H1 (cell line): ENCODE results near the gene RYR3. TPM values are rescaled to one million over a fixed set of nuclear protein-coding genes. Genes with fewer than 3 reads are reported as not detected.

Experiments
- CTCF ChIA-PET: fragments of 300-600 bp; sonication (Branson Sonifier 250); formaldehyde crosslinking; loops from one replicate; lab custom pipeline; 2021; ENCODE audit not compliant: partially characterized antibody; lab: Charles Lee
- POLR2A ChIA-PET: fragments of 300-600 bp; sonication (Branson Sonifier 250); formaldehyde crosslinking; loops from one replicate; lab custom pipeline; 2021; ENCODE audit warnings: inconsistent platforms; ENCODE audit not compliant: partially characterized antibody; lab: Charles Lee
- DNase-seq, 2 experiments: peaks; one replicate each; pipeline versions ENCODE4 v3.0.0 to v3.0.0-alpha.2; 2010 to 2022; ENCODE audit warnings: low spot score in 2 of 2, low read depth in 1 of 2, mixed read lengths in 1 of 2
- FAIRE-seq: peaks from 2 replicates; lab custom pipeline; 2011; peaks lifted over from hg19 to GRCh38; lab: Jason Lieb, UNC
- H2AFZ ChIP-seq: 2 replicates; pipeline ENCODE4 v1.8.1; 2012; ENCODE audit warnings: low read length, inconsistent platforms
- H2AK5ac ChIP-seq: 2 replicates; pipeline ENCODE4 v1.6.1; 2013; ENCODE audit warnings: low read depth, low read length
- H2BK120ac ChIP-seq: replicated peaks from 2 replicates; pipeline ENCODE3; 2013; ENCODE audit warnings: low read depth, low read length, inconsistent platforms
- H2BK12ac ChIP-seq: 2 replicates; pipeline ENCODE4 v1.6.1; 2013; ENCODE audit warnings: low read depth, low read length
- H2BK15ac ChIP-seq: 2 replicates; pipeline ENCODE4 v1.6.1; 2013; ENCODE audit warnings: low read length
- H2BK20ac ChIP-seq: 2 replicates; pipeline ENCODE4 v1.6.1; 2013; ENCODE audit warnings: low read length
- H2BK5ac ChIP-seq: 2 replicates; pipeline ENCODE4 v1.6.1; 2013; ENCODE audit warnings: low read depth, low read length
- H3K14ac ChIP-seq: 2 replicates; pipeline ENCODE4 v1.6.1; 2013; ENCODE audit warnings: inconsistent platforms; ENCODE audit not compliant: insufficient read length
- H3K18ac ChIP-seq: 2 replicates; pipeline ENCODE4 v1.6.1; 2013; ENCODE audit warnings: low read length; ENCODE audit errors: extremely low read depth
- H3K23ac ChIP-seq: 2 replicates; pipeline ENCODE4 v1.6.1; 2013; ENCODE audit warnings: inconsistent platforms; ENCODE audit not compliant: insufficient read length
- H3K23me2 ChIP-seq: 2 replicates; pipeline ENCODE4 v1.6.1; 2013; ENCODE audit warnings: low read depth, low read length
- H3K27ac ChIP-seq: 2 replicates; pipeline ENCODE4 v1.6.1; 2011; ENCODE audit warnings: low read depth, low read length, inconsistent platforms
- H3K27me3 ChIP-seq, 4 experiments: replicated peaks in 1 of 4; 1 replicate in 1 of 4; 2 replicates in 3 of 4; pipeline versions ENCODE4 v1.6.1 to v1.8.1; 2011 to 2013; ENCODE audit warnings: low read length in 3 of 4, mild to moderate bottlenecking in 3 of 4, inconsistent platforms in 2 of 4, mixed read lengths in 2 of 4, moderate library complexity in 1 of 4; ENCODE audit not compliant: control insufficient read depth in 3 of 4, insufficient read depth in 3 of 4; ENCODE audit errors: extremely low read depth in 1 of 4
- H3K36me3 ChIP-seq, 4 experiments: 2 replicates each; pipeline versions ENCODE4 v1.6.1 to v1.8.1; 2011 to 2013; ENCODE audit warnings: mild to moderate bottlenecking in 4 of 4, low read length in 3 of 4, moderate library complexity in 2 of 4, control low read depth in 1 of 4, inconsistent platforms in 1 of 4; ENCODE audit not compliant: insufficient read depth in 4 of 4, control insufficient read depth in 2 of 4
- H3K4ac ChIP-seq: replicated peaks from 2 replicates; pipeline ENCODE3; 2013; ENCODE audit warnings: low read length, low read depth, mixed read lengths, inconsistent platforms; ENCODE audit not compliant: insufficient read length
- H3K4me1 ChIP-seq, 4 experiments: replicated peaks in 1 of 4; 1 replicate in 1 of 4; 2 replicates in 3 of 4; pipeline versions ENCODE4 v1.6.1 to v1.8.1; 2011 to 2013; ENCODE audit warnings: low read length in 3 of 4, inconsistent platforms in 2 of 4, mixed read lengths in 1 of 4; ENCODE audit not compliant: insufficient read depth in 4 of 4, control insufficient read depth in 3 of 4
- H3K4me2 ChIP-seq, 2 experiments: 2 replicates each; pipeline versions ENCODE4 v1.6.1 to v1.8.1; 2011 to 2013; ENCODE audit warnings: low read depth in 2 of 2, low read length in 2 of 2, control low read depth in 1 of 2, inconsistent platforms in 1 of 2, mild to moderate bottlenecking in 1 of 2; ENCODE audit not compliant: insufficient read depth in 1 of 2
- H3K4me3 ChIP-seq, 4 experiments: fragments of 200-600, 300-600 bp in 1 of 4; sonication (generic), shearing (Covaris generic), sonication (Bioruptor Twin) in 1 of 4; 2 replicates each; pipeline versions ENCODE4 v1.5.1 to v1.8.1; 2011 to 2016; ENCODE audit warnings: low read length in 4 of 4, low read depth in 3 of 4, control low read depth in 2 of 4, inconsistent platforms in 2 of 4, mild to moderate bottlenecking in 2 of 4, mixed read lengths in 1 of 4, moderate library complexity in 1 of 4; ENCODE audit not compliant: insufficient read depth in 2 of 4; ENCODE audit errors: extremely low read depth in 1 of 4
- H3K56ac ChIP-seq: replicated peaks from 2 replicates; pipeline ENCODE3; 2013; ENCODE audit warnings: low read depth, mild to moderate bottlenecking, mixed read lengths, low read length, inconsistent platforms; ENCODE audit not compliant: insufficient read length
- H3K79me1 ChIP-seq: 2 replicates; pipeline ENCODE4 v1.6.1; 2013; ENCODE audit warnings: low read depth, low read length, control low read depth
- H3K79me2 ChIP-seq, 2 experiments: 2 replicates each; pipeline versions ENCODE4 v1.6.1 to v1.8.1; 2012 to 2013; ENCODE audit warnings: low read length in 2 of 2, mild to moderate bottlenecking in 2 of 2, inconsistent platforms in 1 of 2; ENCODE audit not compliant: insufficient read depth in 2 of 2, control insufficient read depth in 1 of 2
- H3K9ac ChIP-seq, 4 experiments: replicated peaks in 1 of 4; 1 replicate in 1 of 4; 2 replicates in 3 of 4; pipeline versions ENCODE4 v1.6.1 to v1.8.1; 2011 to 2013; ENCODE audit warnings: low read depth in 3 of 4, low read length in 3 of 4, control low read depth in 2 of 4, mild to moderate bottlenecking in 2 of 4, moderate library complexity in 2 of 4, inconsistent platforms in 1 of 4; ENCODE audit errors: extremely low read depth in 1 of 4
- H3K9me3 ChIP-seq, 2 experiments: 2 replicates each; pipeline versions ENCODE4 v1.6.1 to v1.8.1; 2012 to 2013; ENCODE audit warnings: mild to moderate bottlenecking in 2 of 2, moderate library complexity in 2 of 2, control low read depth in 1 of 2, inconsistent platforms in 1 of 2, low read depth in 1 of 2, low read length in 1 of 2, mixed read lengths in 1 of 2; ENCODE audit not compliant: insufficient read depth in 2 of 2
- H4K20me1 ChIP-seq, 2 experiments: replicated peaks in 1 of 2; 2 replicates each; pipeline versions ENCODE3 to v1.8.1; 2011 to 2013; ENCODE audit warnings: inconsistent platforms in 2 of 2, low read length in 2 of 2, mild to moderate bottlenecking in 1 of 2; ENCODE audit not compliant: insufficient read depth in 2 of 2, control insufficient read depth in 1 of 2
- H4K5ac ChIP-seq: 2 replicates; pipeline ENCODE4 v1.6.1; 2013; ENCODE audit warnings: low read length, low read depth, mixed read lengths, inconsistent platforms; ENCODE audit not compliant: insufficient read length
- H4K8ac ChIP-seq: 2 replicates; pipeline ENCODE4 v1.8.0; 2013; ENCODE audit warnings: mild to moderate bottlenecking, moderate library complexity, low read length, inconsistent platforms; ENCODE audit not compliant: insufficient read depth; ENCODE audit errors: extremely low read depth
- H4K91ac ChIP-seq: replicated peaks from 2 replicates; pipeline ENCODE3; 2013; ENCODE audit warnings: low read length, mixed read lengths, inconsistent platforms; ENCODE audit not compliant: insufficient read length
- NRF1 ChIP-seq: IDR thresholded peaks from 2 replicates; pipeline ENCODE4 v1.6.1; 2011; ENCODE audit warnings: mild to moderate bottlenecking, low read depth, low read length, improper control_type of control experiment
- WGBS, 2 experiments: shearing (Covaris generic) in 1 of 2; methylation state at CpG; one replicate each; pipeline versions ENCODE4 v1.1.6 to v1.1.7; 2013 to 2015; ENCODE audit warnings: low lambda C conversion rate in 2 of 2, mixed read lengths in 2 of 2, inconsistent platforms in 1 of 2, low coverage in 1 of 2, missing lambda C conversion rate in 1 of 2; ENCODE audit not compliant: insufficient replicate concordance in 2 of 2, insufficient coverage in 1 of 2, insufficient read length in 1 of 2; ENCODE audit errors: extremely low coverage in 1 of 2, missing lambda C conversion rate in 1 of 2; 5-methylcytosine and 5-hydroxymethylcytosine counted together
- polyA plus RNA-seq, 7 experiments: library from polyadenylated mRNA; depleted of rRNA in 3 of 7; stranded (reverse) in 5 of 7; unstranded in 2 of 7; fragments of >200 nt in 5 of 7; fragments of 200-250 nt in 2 of 7; gene quantifications; 1 replicate in 5 of 7; 2 replicates in 1 of 7; 4 replicates in 1 of 7; pipeline versions ENCODE4 v1.2.1 to v1.2.3, GENCODE V29; 2011 to 2013; ENCODE audit warnings: missing spikeins in 2 of 7, mixed read lengths in 2 of 7
- total RNA-seq: library from RNA; stranded (reverse); fragmentation: NEBNext Ultra II Directional; extraction: Animal tissue kit (Norgen Biotek cat#: 25700); gene quantifications from 2 replicates; pipeline ENCODE4 v1.2.1, GENCODE V29; 2021

The RYR3 gene
- total and polyA plus RNA-seq, 2 of the 8 experiments (the other 6 are each of a cell fraction or from before 2014, with no cell fraction given) = 0.33 to 3.4 TPM

- Histone ChIP-seq H2BK20ac (no peak overlapping the region), H3K23me2 (no peaks in the 10 kb centered on the region), H3K23ac (no peak overlapping the region), H2BK120ac (no peak overlapping the region), H2BK12ac (no peak overlapping the region), H3K9me3 (peaks cover 4 to 10% of the 10 kb centered on the region in 2 experiments; a peak in 3 of 4 replicates), H3K18ac (no peak overlapping the region), H3K56ac (no peak overlapping the region), H4K20me1 (no peaks in the 10 kb centered on the region), H3K79me2 (no peaks in the 10 kb centered on the region), H3K9ac (no peak overlapping the region), H4K8ac (no peak overlapping the region), H4K91ac (no peak overlapping the region), H2AFZ (no peak overlapping the region), H4K5ac (no peak overlapping the region), H2AK5ac (no peak overlapping the region; the same call in 1 of the 2 replicates), H3K36me3 (no peaks in the 10 kb centered on the region), H2BK5ac (no peak overlapping the region), H3K14ac (no peak overlapping the region), H3K27me3 (peaks cover 0 to 7% (median 2%) of the 10 kb centered on the region in 4 experiments; a peak in 3 of 7 replicates), H3K79me1 (no peaks in the 10 kb centered on the region), H3K4me3 (no peak overlapping the region), H3K4me1 (peaks cover 0 to 3% (median 0%) of the 10 kb centered on the region in 4 experiments; a peak in 1 of 7 replicates), H3K4ac (no peak overlapping the region), H3K27ac (no peak overlapping the region), H3K4me2 (no peak overlapping the region), H2BK15ac (no peak overlapping the region)
- DNase-seq (no peak), FAIRE-seq (no peak)
- 92% methylated on average over 4 of the region's 4 CpGs; no CpG with 5 or more reads in 1 of the 2 experiments for WGBS, 2 experiments
- POLR2A ChIA-PET = no interaction called here
- CTCF ChIA-PET = no interaction called here
- no peak for TF ChIP-seq NRF1
Measured at GRCh38 chr15:33473714-33474113, 162.9 kb downstream of the RYR3 start.
